SK-N-SH (cell line): Measurements from ENCODE around the gene RAB23. TPM values are rescaled to one million over a fixed set of nuclear protein-coding genes. Genes with fewer than 3 reads are reported as not detected.
"Not testable (repeated sequence)": the region's sequence is repeated elsewhere in the genome, so short reads cannot be mapped to it uniquely, and the experiment has no call there.

Source experiments
- CTCF ChIA-PET: fragments of 300-600, 350-600 bp; formaldehyde crosslinking; extraction: SDS; loops from one replicate; lab custom pipeline; 2021; lab: Yijun Ruan, JAX
- POLR2A ChIA-PET: fragments of 350-600 bp; sonication (Branson Sonifier 250); formaldehyde crosslinking; extraction: SDS; loops from one replicate; lab custom pipeline; 2020; ENCODE audit warnings: antibody characterized with exemption, inconsistent platforms; lab: Yijun Ruan, JAX
- DNase-seq: peaks from one replicate; pipeline ENCODE4 v3.0.0; 2012
- H2AFZ ChIP-seq: fragments of 200-600 bp; sonication (generic); 2 replicates; pipeline ENCODE4 v1.8.1; 2016; ENCODE audit warnings: antibody characterized with exemption, mild to moderate bottlenecking, low read depth
- H3F3A ChIP-seq: fragments of 200-600 bp; sonication (generic); replicated peaks from 2 replicates; pipeline ENCODE3; 2016; ENCODE audit warnings: antibody characterized with exemption, mild to moderate bottlenecking; ENCODE audit not compliant: insufficient read depth
- H3K27ac ChIP-seq, 2 experiments: fragments of 200-500 bp in 1 of 2; fragments of 200-600 bp in 1 of 2; sonication (Bioruptor generic) in 1 of 2; sonication (generic), shearing (Covaris generic) in 1 of 2; 2 replicates each; pipeline versions ENCODE4 v1.5.1 to v1.6.1; 2014 to 2016; ENCODE audit warnings: low read depth in 2 of 2, inconsistent platforms in 1 of 2, low read length in 1 of 2, mild to moderate bottlenecking in 1 of 2, mixed read lengths in 1 of 2
- H3K27me3 ChIP-seq: fragments of 200-600 bp; sonication (generic), shearing (Covaris generic); 2 replicates; pipeline ENCODE4 v1.6.1; 2016; ENCODE audit warnings: mixed run types; ENCODE audit not compliant: insufficient read depth
- H3K36me3 ChIP-seq, 2 experiments: fragments of 200-500 bp in 1 of 2; fragments of 200-600 bp in 1 of 2; sonication (Bioruptor generic) in 1 of 2; sonication (generic) in 1 of 2; replicated peaks in 1 of 2; 2 replicates each; pipeline versions ENCODE3 to v1.5.1; 2014 to 2016; ENCODE audit warnings: low read length in 1 of 2, mild to moderate bottlenecking in 1 of 2; ENCODE audit not compliant: insufficient read depth in 2 of 2, control insufficient read depth in 1 of 2
- H3K4me1 ChIP-seq, 2 experiments: fragments of 200-500 bp in 1 of 2; fragments of 200-600 bp in 1 of 2; sonication (Bioruptor generic) in 1 of 2; sonication (generic), shearing (Covaris generic) in 1 of 2; 2 replicates each; pipeline versions ENCODE4 v1.5.1 to v1.6.1; 2014 to 2016; ENCODE audit warnings: low read depth in 1 of 2, low read length in 1 of 2, mixed run types in 1 of 2; ENCODE audit not compliant: insufficient read depth in 2 of 2, control insufficient read depth in 1 of 2
- H3K4me2 ChIP-seq: fragments of 200-600 bp; sonication (generic), shearing (Covaris generic); 2 replicates; pipeline ENCODE4 v1.6.1; 2017; ENCODE audit warnings: mixed run types
- H3K4me3 ChIP-seq, 2 experiments: fragments of 200-500 bp in 1 of 2; fragments of 200-600 bp in 1 of 2; sonication (Bioruptor generic) in 1 of 2; sonication (generic), shearing (Covaris generic) in 1 of 2; 2 replicates each; pipeline versions ENCODE4 v1.5.1 to v1.8.1; 2014 to 2016; ENCODE audit warnings: low read depth in 2 of 2, inconsistent platforms in 1 of 2, low read length in 1 of 2, mild to moderate bottlenecking in 1 of 2, mixed read lengths in 1 of 2, moderate library complexity in 1 of 2
- H3K79me2 ChIP-seq: fragments of 200-600 bp; sonication (generic); 2 replicates; pipeline ENCODE4 v1.8.1; 2017; ENCODE audit warnings: mild to moderate bottlenecking; ENCODE audit not compliant: insufficient read depth
- H3K9ac ChIP-seq: fragments of 200-600 bp; sonication (generic); 2 replicates; pipeline ENCODE4 v1.6.1; 2017; ENCODE audit warnings: mixed run types
- H3K9me2 ChIP-seq: fragments of 200-600 bp; sonication (generic); 2 replicates; pipeline ENCODE4 v1.6.1; 2017; ENCODE audit warnings: mixed run types
- H3K9me3 ChIP-seq: fragments of 200-600 bp; sonication (generic); 2 replicates; pipeline ENCODE4 v1.6.1; 2017; ENCODE audit warnings: mixed run types, mild to moderate bottlenecking, moderate library complexity
- H4K20me1 ChIP-seq: fragments of 200-600 bp; sonication (generic); 2 replicates; pipeline ENCODE4 v1.6.1; 2017; ENCODE audit warnings: mild to moderate bottlenecking, mixed run types; ENCODE audit not compliant: insufficient read depth
- CHD2 ChIP-seq: fragments of 150-350 bp; IDR thresholded peaks from 2 replicates; pipeline ENCODE4 v1.6.1; 2018; ENCODE audit warnings: low read length; ENCODE audit not compliant: partially characterized antibody
- CTCF ChIP-seq: fragments of 200-600 bp; sonication (generic); IDR thresholded peaks from 2 replicates; pipeline ENCODE4 v1.6.1; 2017; ENCODE audit warnings: antibody characterized with exemption, mild to moderate bottlenecking, moderate library complexity
- ELF1 ChIP-seq: IDR thresholded peaks from 2 replicates; pipeline ENCODE4 v1.4.0; 2012
- FOSL2 ChIP-seq: IDR thresholded peaks from 2 replicates; pipeline ENCODE4 v1.4.0; 2012; ENCODE audit warnings: low read depth, mild to moderate bottlenecking, moderate library complexity, borderline replicate concordance
- FOXJ3 ChIP-seq: sonication (generic); formaldehyde crosslinking; IDR thresholded peaks from 2 replicates; pipeline ENCODE4 v1.5.1; 2020; ENCODE audit warnings: mild to moderate bottlenecking, missing genetic modification reagents
- FOXM1 ChIP-seq: IDR thresholded peaks from 2 replicates; pipeline ENCODE4 v1.4.0; 2012; ENCODE audit warnings: low read depth, mild to moderate bottlenecking
- GABPA ChIP-seq: IDR thresholded peaks from 2 replicates; pipeline ENCODE4 v1.4.0; 2012; ENCODE audit warnings: low read depth, mild to moderate bottlenecking
- NRF1 ChIP-seq: IDR thresholded peaks from 2 replicates; pipeline ENCODE4 v1.6.1; 2012; ENCODE audit warnings: low read depth, mild to moderate bottlenecking, low read length
- POLR2AphosphoS5 ChIP-seq: IDR thresholded peaks from 2 replicates; pipeline ENCODE4 v1.6.1; 2012; ENCODE audit warnings: low read depth, low read length
- RXRA ChIP-seq: IDR thresholded peaks from 2 replicates; pipeline ENCODE4 v1.4.0; 2012; ENCODE audit warnings: low read depth, mild to moderate bottlenecking, borderline replicate concordance
- SMC3 ChIP-seq: IDR thresholded peaks from 2 replicates; pipeline ENCODE4 v1.6.1; 2012; ENCODE audit warnings: low read depth, low read length, improper control_type of control experiment
- TAF1 ChIP-seq: IDR thresholded peaks from 2 replicates; pipeline ENCODE4 v1.6.1; 2012; ENCODE audit warnings: low read depth, mild to moderate bottlenecking, low read length, moderate library complexity, borderline replicate concordance
- TCF12 ChIP-seq: IDR thresholded peaks from 2 replicates; pipeline ENCODE4 v1.4.0; 2012
- ZBTB33 ChIP-seq: IDR thresholded peaks from 2 replicates; pipeline ENCODE4 v1.4.0; 2012; ENCODE audit warnings: low read depth, borderline replicate concordance
- WGBS: methylation state at CpG from one replicate; pipeline ENCODE4 v1.1.6; 2017; ENCODE audit warnings: low lambda C conversion rate; 5-methylcytosine and 5-hydroxymethylcytosine counted together
- polyA plus RNA-seq, 3 experiments: library from polyadenylated mRNA; depleted of rRNA; stranded (reverse); fragments of >200 nt; gene quantifications; 2 replicates each; pipeline ENCODE4 v1.2.3, GENCODE V29; 2012

The RAB23 gene
- polyA plus RNA-seq, 1 of the 3 experiments (the other 2 are of a cell fraction), result 6.6 TPM

GRCh38 chr6:57243954-57244353, 21.8 kb upstream of the RAB23 start:
- no peaks in the 10 kb centered on the region for H3K79me2 ChIP-seq
- H3K4me2 ChIP-seq, result no peak overlapping the region
- no peaks in the 10 kb centered on the region for H3K27me3 ChIP-seq
- H3K36me3 ChIP-seq, result no peaks in the 10 kb centered on the region
- H3F3A ChIP-seq, result no peaks in the 10 kb centered on the region
- 90% methylated on average over 7 of the region's 7 CpGs for WGBS
- no peak overlapping the region for H3K4me3 ChIP-seq
- peaks cover 0 to 7% of the 10 kb centered on the region in 2 experiments; a peak in 1 of 4 replicates for H3K4me1 ChIP-seq
- POLR2A ChIA-PET, result no interaction called here
- H3K9me3 ChIP-seq, result no peaks in the 10 kb centered on the region
- no peaks in the 10 kb centered on the region for H3K9me2 ChIP-seq
- CTCF ChIA-PET, result interaction anchor here (1.3 kb wide), 1 partner anchor 341 kb away, joined by 3 read pairs; no protein-coding TSS in a partner anchor
- H2AFZ ChIP-seq, result no peak overlapping the region
- no peaks in the 10 kb centered on the region for H4K20me1 ChIP-seq
- no peak for DNase-seq
- TF ChIP-seq FOXJ3 (CRISPR knock-in tag) (no peak), SMC3 (no peak), POLR2AphosphoS5 (no peak), ELF1 (no peak), FOXM1 (no peak), CTCF (no peak), TAF1 (no peak), CHD2 (no peak), ZBTB33 (no peak), TCF12 (no peak), GABPA (no peak), RXRA (no peak), NRF1 (no peak), FOSL2 (no peak)
- H3K27ac ChIP-seq, result no peak overlapping the region
- H3K9ac ChIP-seq, result no peak overlapping the region

- H3K4me2 ChIP-seq, H3K27me3 ChIP-seq, POLR2A ChIA-PET, H3K4me1 ChIP-seq, H3F3A ChIP-seq, H3K9me2 ChIP-seq, H3K9me3 ChIP-seq, DNase-seq, H4K20me1 ChIP-seq, H2AFZ ChIP-seq, H3K9ac ChIP-seq, H3K79me2 ChIP-seq, H3K4me3 ChIP-seq, H3K36me3 ChIP-seq: not testable (repeated sequence)
- CTCF ChIA-PET, result interaction anchor here (1.3 kb wide), 1 partner anchor 341 kb away, joined by 3 read pairs; no protein-coding TSS in a partner anchor
- WGBS, result 98% methylated on average over 13 of the region's 13 CpGs
- H3K27ac ChIP-seq, result peak overlapping the region in 1 of 2 experiments; percentile 67; a peak in 1 of 4 replicates
Observed at GRCh38 chr6:57243526-57243925, 21.4 kb upstream of the RAB23 start.
